ENCODE data around the gene ZNF750.

The ZNF750 gene

GRCh38 chr17:82839617-82840292 is at the start of gene ZNF750:
TSS of gene ZNF750 (minus strand) at chr17:82840022. CDS start at chr17:82832454, 7,568 bp downstream.
- no peak for DNase-seq

- DNase-seq: no peak
Observed at GRCh38 chr17:82888583-82889495, 49.0 kb upstream of the ZNF750 start.

- DNase-seq: no peak
Observed at GRCh38 chr17:82887255-82888164, 47.7 kb upstream of the ZNF750 start.

- no peak for DNase-seq
Observed at GRCh38 chr17:82884970-82885353, 45.1 kb upstream of the ZNF750 start.

- no peak for DNase-seq
Observed at GRCh38 chr17:82884341-82884969, 44.6 kb upstream of the ZNF750 start.

- DNase-seq: no peak
Observed at GRCh38 chr17:82883419-82884031, 43.7 kb upstream of the ZNF750 start.

GRCh38 chr17:82882715-82883418 is 43.0 kb upstream of the ZNF750 start:
- no peak for DNase-seq

GRCh38 chr17:82881900-82882714 is 42.3 kb upstream of the ZNF750 start:
- DNase-seq: no peak

- DNase-seq: no peak
Observed at GRCh38 chr17:82881324-82881823, 41.6 kb upstream of the ZNF750 start.

- DNase-seq: no peak
Observed at GRCh38 chr17:82880620-82881323, 41.0 kb upstream of the ZNF750 start.

GRCh38 chr17:82879241-82879640 is 39.4 kb upstream of the ZNF750 start:
- no peak for DNase-seq

GRCh38 chr17:82878527-82878926 is 38.7 kb upstream of the ZNF750 start:
- DNase-seq: no peak

GRCh38 chr17:82876602-82877379 is 37.0 kb upstream of the ZNF750 start:
- no peak for DNase-seq

GRCh38 chr17:82876149-82876548 is 36.3 kb upstream of the ZNF750 start:
- no peak for DNase-seq

GRCh38 chr17:82875407-82875856 is 35.6 kb upstream of the ZNF750 start:
- no peak for DNase-seq

- no peak for DNase-seq
Observed at GRCh38 chr17:82874011-82874835, 34.4 kb upstream of the ZNF750 start.

GRCh38 chr17:82873521-82873920 is 33.7 kb upstream of the ZNF750 start:
- DNase-seq: no peak
